Endothelial cell of umbilical vein (primary cell): ENCODE results near the gene PHPT1. TPM values are rescaled to one million over a fixed set of nuclear protein-coding genes. Genes with fewer than 3 reads are reported as not detected.

Experiments used
- BruUV-seq: library from RNA; stranded (reverse); fragments of 400-500 nt; replicated peaks from 2 replicates; lab custom pipeline; 2021; lab: Mats Ljungman, UMichigan
- CTCF ChIA-PET: fragments of 300-600, 350-600 bp; sonication (Branson Sonifier 250); formaldehyde crosslinking; loops from one replicate; lab custom pipeline; 2021; ENCODE audit warnings: antibody characterized with exemption, inconsistent platforms; lab: Charles Lee
- POLR2A ChIA-PET: fragments of 300-600, 350-600 bp; sonication (Branson Sonifier 250); formaldehyde crosslinking; loops from one replicate; lab custom pipeline; 2021; ENCODE audit warnings: antibody characterized with exemption, inconsistent platforms; lab: Charles Lee
- DNase-seq: peaks from one replicate; pipeline ENCODE4 v3.0.0-alpha.2; 2011; ENCODE audit warnings: low read depth, low spot score
- FAIRE-seq: peaks from 2 replicates; lab custom pipeline; 2011; peaks lifted over from hg19 to GRCh38; lab: Jason Lieb, UNC
- H2AFZ ChIP-seq: 2 replicates; pipeline ENCODE4 v1.6.0; 2012; ENCODE audit warnings: low read depth, low read length, control low read depth, inconsistent platforms
- H3K27ac ChIP-seq: 2 replicates; pipeline ENCODE4 v1.5.1; 2011; ENCODE audit warnings: low read depth, mild to moderate bottlenecking, control low read depth, low read length, moderate library complexity; ENCODE audit not compliant: insufficient read depth
- H3K27me3 ChIP-seq, 2 experiments: 2 replicates each; pipeline versions ENCODE4 v1.6.0 to v1.6.1; 2011; ENCODE audit warnings: low read length in 2 of 2, mixed read lengths in 1 of 2; ENCODE audit not compliant: control insufficient read depth in 2 of 2, insufficient read depth in 2 of 2
- H3K36me3 ChIP-seq, 2 experiments: 2 replicates in 1 of 2; 3 replicates in 1 of 2; pipeline ENCODE4 v1.5.1; 2011; ENCODE audit warnings: low read length in 2 of 2, mild to moderate bottlenecking in 1 of 2, moderate library complexity in 1 of 2; ENCODE audit not compliant: control insufficient read depth in 2 of 2, insufficient read depth in 2 of 2; ENCODE audit errors: extremely low read depth in 1 of 2
- H3K4me1 ChIP-seq: 3 replicates; pipeline ENCODE4 v1.5.1; 2011; ENCODE audit warnings: mild to moderate bottlenecking, low read length; ENCODE audit not compliant: control insufficient read depth, insufficient read depth; ENCODE audit errors: extremely low read depth
- H3K4me2 ChIP-seq: 2 replicates; pipeline ENCODE4 v1.6.1; 2011; ENCODE audit warnings: low read length, control low read depth, mixed read lengths; ENCODE audit not compliant: insufficient read depth
- H3K4me3 ChIP-seq, 3 experiments: fragments of 200-600 bp in 1 of 3; sonication (generic), shearing (Covaris generic) in 1 of 3; replicated peaks in 1 of 3; 2 replicates each; pipeline ENCODE4 v1.5.1; 2011 to 2016; ENCODE audit warnings: control low read depth in 3 of 3, low read length in 3 of 3, mild to moderate bottlenecking in 2 of 3, inconsistent platforms in 1 of 3, low read depth in 1 of 3, moderate library complexity in 1 of 3; ENCODE audit not compliant: insufficient read depth in 1 of 3
- H3K79me2 ChIP-seq: 2 replicates; pipeline ENCODE4 v1.6.0; 2012; ENCODE audit warnings: low read length, inconsistent platforms; ENCODE audit not compliant: control insufficient read depth, insufficient read depth
- H3K9ac ChIP-seq: replicated peaks from 2 replicates; pipeline ENCODE3; 2011; ENCODE audit warnings: low read length, control low read depth; ENCODE audit not compliant: insufficient read depth; ENCODE audit errors: extremely low read depth
- H3K9me1 ChIP-seq: replicated peaks from 3 replicates; pipeline ENCODE4 v1.6.0; 2011; ENCODE audit warnings: mild to moderate bottlenecking, low read length; ENCODE audit not compliant: control insufficient read depth, insufficient read depth; ENCODE audit errors: extremely low read depth
- H3K9me3 ChIP-seq: replicated peaks from 2 replicates; pipeline ENCODE4 v1.5.1; 2012; ENCODE audit warnings: low read length, inconsistent platforms; ENCODE audit not compliant: control insufficient read depth, insufficient read depth
- H4K20me1 ChIP-seq: replicated peaks from 2 replicates; pipeline ENCODE3; 2011; ENCODE audit warnings: mild to moderate bottlenecking, low read length; ENCODE audit not compliant: control insufficient read depth, insufficient read depth; ENCODE audit errors: extremely low read depth
- EZH2 ChIP-seq: IDR thresholded peaks from 2 replicates; pipeline ENCODE4 v1.6.1; 2012; ENCODE audit warnings: borderline replicate concordance, low read depth, mild to moderate bottlenecking, moderate library complexity, low read length, inconsistent platforms; ENCODE audit not compliant: severe bottlenecking
- FOS ChIP-seq: IDR thresholded peaks from 2 replicates; pipeline ENCODE4 v1.6.1; 2011; ENCODE audit warnings: mild to moderate bottlenecking, low read length, moderate library complexity, borderline replicate concordance; ENCODE audit not compliant: insufficient read depth
- GATA2 ChIP-seq: IDR thresholded peaks from 2 replicates; pipeline ENCODE4 v1.7.0; 2011; ENCODE audit warnings: low read depth, mild to moderate bottlenecking, moderate library complexity, mixed read lengths, low read length; ENCODE audit not compliant: insufficient read length, insufficient read depth
- JUN ChIP-seq: IDR thresholded peaks from 2 replicates; pipeline ENCODE4 v1.6.1; 2011; ENCODE audit warnings: borderline replicate concordance, low read depth; ENCODE audit not compliant: insufficient read length, insufficient read depth
- MYC ChIP-seq: IDR thresholded peaks from one replicate; pipeline ENCODE4 v1.6.1; 2011; ENCODE audit warnings: mild to moderate bottlenecking, low read depth, low read length
- POLR2A ChIP-seq: IDR thresholded peaks from 2 replicates; pipeline ENCODE4 v1.6.1; 2012; ENCODE audit warnings: low read depth, mild to moderate bottlenecking, control low read depth, low read length
- POLR2AphosphoS5 ChIP-seq: IDR thresholded peaks from 2 replicates; pipeline ENCODE4 v1.6.1; 2012; ENCODE audit warnings: low read depth, mild to moderate bottlenecking, control low read depth, low read length, moderate library complexity; ENCODE audit not compliant: insufficient read depth
- dilution Hi-C: fragments of 300-500 bp; cut with MboI; formaldehyde crosslinking; loops from one replicate; pipeline ENCODE4 v1.15.0; 2019; ENCODE audit warnings: low sequenced_read_pairs; ENCODE audit not compliant: extremely low pct_ligation_motif_present
- intact Hi-C: fragments of 100-400 bp; cut with micrococcal nuclease; formaldehyde crosslinking; loops from one replicate; pipeline ENCODE4 v1.10.0; 2022
- polyA plus RNA-seq, 4 experiments: library from polyadenylated mRNA; depleted of rRNA in 3 of 4; stranded (reverse) in 3 of 4; unstranded in 1 of 4; fragments of >200 nt; gene quantifications; 2 replicates each; pipeline versions ENCODE4 v1.2.1 to v1.2.3, GENCODE V29; 2011 to 2012; ENCODE audit warnings: missing spikeins in 1 of 4
- total RNA-seq: library from RNA; stranded (reverse); gene quantifications from 2 replicates; pipeline ENCODE4 v1.2.3, GENCODE V29; 2021
- TF ChIP-seq, protein P1 (sequence below), 2 donors: IDR thresholded peaks; 1 replicate in 1 of 2; 2 replicates in 1 of 2; pipeline ENCODE4 v1.5.1; 2011; ENCODE audit warnings: low read length in 2 of 2, mild to moderate bottlenecking in 2 of 2, moderate library complexity in 2 of 2, control low read depth in 1 of 2, inconsistent platforms in 1 of 2, low read depth in 1 of 2; ENCODE audit not compliant: insufficient read depth in 1 of 2; ENCODE audit errors: extremely low read depth in 1 of 2
- TF ChIP-seq, protein P2 (sequence below): IDR thresholded peaks from 2 replicates; pipeline ENCODE4 v1.6.1; 2011; ENCODE audit not compliant: insufficient read depth, insufficient read length

The PHPT1 gene
- total and polyA plus RNA-seq, 2 donors (not counting 3 experiments of a cell fraction or from before 2014, with no cell fraction given): 139 to 319 TPM

DNA sequence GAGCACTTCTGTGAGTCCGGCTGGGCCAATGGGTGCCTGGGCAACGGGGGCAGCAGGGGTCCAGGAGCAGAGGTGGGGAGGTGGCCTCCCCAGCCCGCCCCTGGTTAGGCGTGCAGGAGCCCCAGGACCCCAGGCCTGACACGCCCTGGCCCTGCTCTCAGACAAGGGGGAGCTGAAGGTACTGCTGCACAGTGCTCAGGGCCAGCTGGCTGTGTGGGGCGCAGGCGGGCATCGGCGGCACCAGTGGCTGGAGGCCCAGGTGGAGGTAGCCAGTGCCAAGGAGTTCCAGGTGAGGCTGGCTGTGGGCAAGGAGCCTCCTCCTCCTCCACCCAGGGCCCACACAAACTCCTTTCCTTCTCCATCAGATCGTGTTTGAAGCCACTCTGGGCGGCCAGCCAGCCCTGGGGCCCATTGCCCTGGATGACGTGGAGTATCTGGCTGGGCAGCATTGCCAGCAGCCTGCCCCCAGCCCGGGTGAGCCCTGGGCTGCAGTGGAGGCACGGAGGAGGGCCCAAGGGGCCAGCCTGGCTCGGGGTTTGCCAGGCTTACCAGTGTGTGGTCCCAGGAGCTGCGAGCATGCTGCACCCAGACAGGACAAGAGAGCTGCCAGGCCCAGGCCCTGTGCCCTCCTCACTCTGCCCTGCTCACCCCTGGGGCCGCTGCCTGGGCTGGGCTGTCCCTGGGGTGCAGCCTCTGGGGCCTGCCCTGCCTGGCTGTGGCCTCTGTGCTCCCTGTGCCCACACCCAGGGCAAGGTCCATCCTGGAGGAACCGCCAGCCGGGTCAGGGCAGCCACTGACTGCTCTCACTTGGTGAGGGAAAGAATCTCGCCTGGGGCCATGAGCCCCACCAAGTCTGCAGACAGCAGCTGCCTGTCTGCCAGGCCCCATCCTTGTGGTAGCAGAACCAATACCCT is 9.9 kb downstream of the PHPT1 start:
- Histone ChIP-seq H3K79me2 (peaks cover 5% of the 10 kb centered on the region), H3K4me2 (no peak overlapping the region), H2AFZ (no peak overlapping the region), H3K4me1 (no peaks in the 10 kb centered on the region), H3K9me3 (no peaks in the 10 kb centered on the region), H4K20me1 (no peaks in the 10 kb centered on the region), H3K27ac (no peak overlapping the region), H3K27me3 (no peaks in the 10 kb centered on the region), H3K4me3 (no peak overlapping the region), H3K9me1 (no peaks in the 10 kb centered on the region), H3K9ac (no peak overlapping the region), H3K36me3 (peaks cover 8 to 21% of the 10 kb centered on the region in 2 experiments)
- POLR2A ChIA-PET: no interaction called here
- intact Hi-C loops: no loop called here
- BruUV-seq: no TSS peak
- dilution Hi-C loops: no loop called here
- TF ChIP-seq MYC: no peak
- TF ChIP-seq, protein P1, sequence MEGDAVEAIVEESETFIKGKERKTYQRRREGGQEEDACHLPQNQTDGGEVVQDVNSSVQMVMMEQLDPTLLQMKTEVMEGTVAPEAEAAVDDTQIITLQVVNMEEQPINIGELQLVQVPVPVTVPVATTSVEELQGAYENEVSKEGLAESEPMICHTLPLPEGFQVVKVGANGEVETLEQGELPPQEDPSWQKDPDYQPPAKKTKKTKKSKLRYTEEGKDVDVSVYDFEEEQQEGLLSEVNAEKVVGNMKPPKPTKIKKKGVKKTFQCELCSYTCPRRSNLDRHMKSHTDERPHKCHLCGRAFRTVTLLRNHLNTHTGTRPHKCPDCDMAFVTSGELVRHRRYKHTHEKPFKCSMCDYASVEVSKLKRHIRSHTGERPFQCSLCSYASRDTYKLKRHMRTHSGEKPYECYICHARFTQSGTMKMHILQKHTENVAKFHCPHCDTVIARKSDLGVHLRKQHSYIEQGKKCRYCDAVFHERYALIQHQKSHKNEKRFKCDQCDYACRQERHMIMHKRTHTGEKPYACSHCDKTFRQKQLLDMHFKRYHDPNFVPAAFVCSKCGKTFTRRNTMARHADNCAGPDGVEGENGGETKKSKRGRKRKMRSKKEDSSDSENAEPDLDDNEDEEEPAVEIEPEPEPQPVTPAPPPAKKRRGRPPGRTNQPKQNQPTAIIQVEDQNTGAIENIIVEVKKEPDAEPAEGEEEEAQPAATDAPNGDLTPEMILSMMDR (IDR thresholded peaks at IDR 0.05; ENCODE audit: extremely low read depth in 1 of 2, insufficient read depth in 1 of 2, low read depth in 1 of 2, low read length in 2 of 2): no peak
- TF ChIP-seq POLR2A: no peak
- TF ChIP-seq EZH2: no peak
- TF ChIP-seq POLR2AphosphoS5: no peak
- TF ChIP-seq GATA2: no peak
- TF ChIP-seq, protein P2, sequence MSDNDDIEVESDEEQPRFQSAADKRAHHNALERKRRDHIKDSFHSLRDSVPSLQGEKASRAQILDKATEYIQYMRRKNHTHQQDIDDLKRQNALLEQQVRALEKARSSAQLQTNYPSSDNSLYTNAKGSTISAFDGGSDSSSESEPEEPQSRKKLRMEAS: no peak
- TF ChIP-seq FOS: no peak
- TF ChIP-seq JUN: no peak
- no peak for FAIRE-seq
- CTCF ChIA-PET: interaction anchor here (1.1 kb wide), 1 partner anchor 18 kb away, joined by 3 read pairs; no protein-coding TSS in a partner anchor
- no peak for DNase-seq
